ENCODE measurements around the gene TSC1. TPM values are rescaled to one million over a fixed set of nuclear protein-coding genes. Genes with fewer than 3 reads are reported as not detected.
A peak's percentile ranks its signal among the peaks of the same experiment; 100 is the strongest.

Gene TSC1
- total and polyA plus RNA-seq, 2 donors = 15.1 to 18.7 TPM

- H3K4me3 ChIP-seq (ENCODE audit: low read length in 2 of 2) = no peak overlapping the region
- no peak overlapping the region for H3K27ac ChIP-seq (ENCODE audit: low read depth in 1 of 2, low read length in 1 of 2)
- no peak for DNase-seq (ENCODE audit: low read depth in 6 of 9, low spot score in 9 of 9)
- H3K27me3 ChIP-seq (ENCODE audit: control insufficient read depth in 2 of 2, insufficient read depth in 1 of 2, low read length in 1 of 2) = no peaks in the 10 kb centered on the region
- peaks cover 4 to 13% of the 10 kb centered on the region in 2 donors for H3K4me1 ChIP-seq (ENCODE audit: control insufficient read depth in 2 of 2, insufficient read depth in 2 of 2, low read length in 2 of 2)
- WGBS = 98% methylated on average over 9 of the region's 9 CpGs
- H3K9me3 ChIP-seq (ENCODE audit: control insufficient read depth in 2 of 2, insufficient read depth in 1 of 2, low read length in 1 of 2) = no peaks in the 10 kb centered on the region
- peaks cover 0 to 3% of the 10 kb centered on the region in 2 donors for H3K36me3 ChIP-seq (ENCODE audit: control insufficient read depth in 2 of 2, insufficient read depth in 2 of 2, low read length in 1 of 2)
These were observed 75.2 kb downstream of the TSC1 start for GRCh38 chr9:132869266-132869665.

- Histone ChIP-seq H3K9me3 (ENCODE audit: control insufficient read depth in 2 of 2, insufficient read depth in 1 of 2, low read length in 1 of 2) (no peaks in the 10 kb centered on the region), H3K27ac (ENCODE audit: low read depth in 1 of 2, low read length in 1 of 2) (no peak overlapping the region), H3K4me3 (ENCODE audit: low read length in 2 of 2) (no peak overlapping the region), H3K36me3 (ENCODE audit: control insufficient read depth in 2 of 2, insufficient read depth in 2 of 2, low read length in 1 of 2) (peaks cover 0 to 3% of the 10 kb centered on the region in 2 donors), H3K27me3 (ENCODE audit: control insufficient read depth in 2 of 2, insufficient read depth in 1 of 2, low read length in 1 of 2) (no peaks in the 10 kb centered on the region), H3K4me1 (ENCODE audit: control insufficient read depth in 2 of 2, insufficient read depth in 2 of 2, low read length in 2 of 2) (peaks cover 17 to 30% of the 10 kb centered on the region in 2 donors)
- no peak for DNase-seq (ENCODE audit: low read depth in 6 of 9, low spot score in 9 of 9)
- 97% methylated on average over 8 of the region's 8 CpGs for WGBS
These were observed 77.5 kb downstream of the TSC1 start for GRCh38 chr9:132866898-132867297.

- no peak for DNase-seq (ENCODE audit: low read depth in 6 of 9, low spot score in 9 of 9)
- WGBS = 91% methylated on average over 8 of the region's 8 CpGs
- H3K27me3 ChIP-seq (ENCODE audit: control insufficient read depth in 2 of 2, insufficient read depth in 1 of 2, low read length in 1 of 2) = no peaks in the 10 kb centered on the region
- no peaks in the 10 kb centered on the region for H3K9me3 ChIP-seq (ENCODE audit: control insufficient read depth in 2 of 2, insufficient read depth in 1 of 2, low read length in 1 of 2)
- no peak overlapping the region for H3K4me3 ChIP-seq (ENCODE audit: low read length in 2 of 2)
- no peak overlapping the region for H3K27ac ChIP-seq (ENCODE audit: low read depth in 1 of 2, low read length in 1 of 2)
- H3K36me3 ChIP-seq (ENCODE audit: control insufficient read depth in 2 of 2, insufficient read depth in 2 of 2, low read length in 1 of 2) = peaks cover 0 to 3% of the 10 kb centered on the region in 2 donors
- H3K4me1 ChIP-seq (ENCODE audit: control insufficient read depth in 2 of 2, insufficient read depth in 2 of 2, low read length in 2 of 2) = peaks cover 39 to 52% of the 10 kb centered on the region in 2 donors
These were observed 79.7 kb downstream of the TSC1 start for GRCh38 chr9:132864691-132865090.

DNA sequence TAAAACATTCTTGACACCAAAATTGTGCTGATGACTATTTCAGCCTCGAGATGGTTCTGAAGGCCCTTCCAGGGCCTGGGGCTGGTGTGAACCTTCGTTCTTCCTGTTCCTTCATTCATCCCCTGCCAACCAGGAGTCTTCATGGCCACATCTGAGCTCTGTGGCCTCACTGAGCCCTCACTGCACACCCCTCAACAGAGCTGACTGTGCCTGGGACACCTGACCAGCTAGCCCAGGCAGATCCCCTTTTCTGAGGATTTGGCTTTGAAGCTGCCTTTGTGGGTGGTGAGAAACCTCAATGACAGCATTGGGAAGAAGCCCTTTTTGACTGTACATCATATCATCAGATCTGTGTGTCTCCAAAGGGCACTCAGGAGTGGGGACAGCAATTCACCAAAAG, 80.1 kb downstream of the TSC1 start:
- no peak for DNase-seq (ENCODE audit: low read depth in 6 of 9, low spot score in 9 of 9)
- Histone ChIP-seq H3K36me3 (ENCODE audit: control insufficient read depth in 2 of 2, insufficient read depth in 2 of 2, low read length in 1 of 2) (peaks cover 0 to 1% of the 10 kb centered on the region in 2 donors), H3K4me3 (ENCODE audit: low read length in 2 of 2) (no peak overlapping the region), H3K27ac (ENCODE audit: low read depth in 1 of 2, low read length in 1 of 2) (no peak overlapping the region), H3K27me3 (ENCODE audit: control insufficient read depth in 2 of 2, insufficient read depth in 1 of 2, low read length in 1 of 2) (no peaks in the 10 kb centered on the region), H3K4me1 (ENCODE audit: control insufficient read depth in 2 of 2, insufficient read depth in 2 of 2, low read length in 2 of 2) (peaks cover 43 to 56% of the 10 kb centered on the region in 2 donors), H3K9me3 (ENCODE audit: control insufficient read depth in 2 of 2, insufficient read depth in 1 of 2, low read length in 1 of 2) (no peaks in the 10 kb centered on the region)
- 86% methylated on average over 2 of the region's 2 CpGs for WGBS

GRCh38 chr9:132863096-132863495, 81.3 kb downstream of the TSC1 start:
- no peak overlapping the region for H3K4me3 ChIP-seq (ENCODE audit: low read length in 2 of 2)
- peak overlapping the region in 1 of 2 donors; percentile 33 for H3K27ac ChIP-seq (ENCODE audit: low read depth in 1 of 2, low read length in 1 of 2)
- no peaks in the 10 kb centered on the region for H3K9me3 ChIP-seq (ENCODE audit: control insufficient read depth in 2 of 2, insufficient read depth in 1 of 2, low read length in 1 of 2)
- no peaks in the 10 kb centered on the region for H3K27me3 ChIP-seq (ENCODE audit: control insufficient read depth in 2 of 2, insufficient read depth in 1 of 2, low read length in 1 of 2)
- no peak for DNase-seq (ENCODE audit: low read depth in 6 of 9, low spot score in 9 of 9)
- no peaks in the 10 kb centered on the region for H3K36me3 ChIP-seq (ENCODE audit: control insufficient read depth in 2 of 2, insufficient read depth in 2 of 2, low read length in 1 of 2)
- WGBS = 95% methylated on average over 12 of the region's 12 CpGs
- H3K4me1 ChIP-seq (ENCODE audit: control insufficient read depth in 2 of 2, insufficient read depth in 2 of 2, low read length in 2 of 2) = peaks cover 55 to 68% of the 10 kb centered on the region in 2 donors

- DNase-seq (ENCODE audit: low read depth in 6 of 9, low spot score in 9 of 9) = peak in 2 of 9 donors; percentile 49 to 72
- WGBS = 21% methylated on average over 6 of the region's 6 CpGs
- Histone ChIP-seq H3K27me3 (ENCODE audit: control insufficient read depth in 2 of 2, insufficient read depth in 1 of 2, low read length in 1 of 2) (no peaks in the 10 kb centered on the region), H3K27ac (ENCODE audit: low read depth in 1 of 2, low read length in 1 of 2) (peak overlapping the region in 1 of 2 donors; percentile 32), H3K4me3 (ENCODE audit: low read length in 2 of 2) (no peak overlapping the region), H3K4me1 (ENCODE audit: control insufficient read depth in 2 of 2, insufficient read depth in 2 of 2, low read length in 2 of 2) (peaks cover 61 to 74% of the 10 kb centered on the region in 2 donors), H3K9me3 (ENCODE audit: control insufficient read depth in 2 of 2, insufficient read depth in 1 of 2, low read length in 1 of 2) (no peaks in the 10 kb centered on the region), H3K36me3 (ENCODE audit: control insufficient read depth in 2 of 2, insufficient read depth in 2 of 2, low read length in 1 of 2) (no peaks in the 10 kb centered on the region)
These were observed 81.9 kb downstream of the TSC1 start for GRCh38 chr9:132862533-132862932.

- Histone ChIP-seq H3K27me3 (ENCODE audit: control insufficient read depth in 2 of 2, insufficient read depth in 1 of 2, low read length in 1 of 2) (no peaks in the 10 kb centered on the region), H3K9me3 (ENCODE audit: control insufficient read depth in 2 of 2, insufficient read depth in 1 of 2, low read length in 1 of 2) (no peaks in the 10 kb centered on the region), H3K4me3 (ENCODE audit: low read length in 2 of 2) (no peak overlapping the region), H3K27ac (ENCODE audit: low read depth in 1 of 2, low read length in 1 of 2) (no peak overlapping the region), H3K4me1 (ENCODE audit: control insufficient read depth in 2 of 2, insufficient read depth in 2 of 2, low read length in 2 of 2) (peaks cover 67 to 82% of the 10 kb centered on the region in 2 donors), H3K36me3 (ENCODE audit: control insufficient read depth in 2 of 2, insufficient read depth in 2 of 2, low read length in 1 of 2) (no peaks in the 10 kb centered on the region)
- WGBS = 90% methylated on average over 3 of the region's 3 CpGs
- no peak for DNase-seq (ENCODE audit: low read depth in 6 of 9, low spot score in 9 of 9)
These were observed 82.8 kb downstream of the TSC1 start for GRCh38 chr9:132861666-132862065.

DNA sequence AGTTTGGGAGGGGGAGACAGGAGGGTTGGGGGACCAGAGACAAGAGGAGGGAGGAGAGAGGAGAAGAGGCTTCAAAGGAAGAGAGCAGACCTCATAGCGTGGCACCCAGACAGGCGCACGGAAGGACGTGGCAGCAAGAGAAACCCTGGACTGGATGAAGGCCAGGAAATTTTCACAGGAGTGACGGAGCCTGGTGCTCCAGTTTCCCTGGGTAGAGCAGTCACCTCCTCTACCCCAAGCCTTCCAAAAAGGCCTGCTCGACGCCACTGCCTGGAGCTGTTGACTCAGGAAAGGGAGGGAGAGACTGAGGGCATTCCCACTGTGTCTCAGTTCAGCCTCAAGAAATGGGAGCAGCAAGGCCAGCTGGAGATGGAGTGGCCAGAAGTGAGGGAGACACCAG, 85.7 kb downstream of the TSC1 start:
- no peaks in the 10 kb centered on the region for H3K36me3 ChIP-seq (ENCODE audit: control insufficient read depth in 2 of 2, insufficient read depth in 2 of 2, low read length in 1 of 2)
- DNase-seq (ENCODE audit: low read depth in 6 of 9, low spot score in 9 of 9) = no peak

DNA sequence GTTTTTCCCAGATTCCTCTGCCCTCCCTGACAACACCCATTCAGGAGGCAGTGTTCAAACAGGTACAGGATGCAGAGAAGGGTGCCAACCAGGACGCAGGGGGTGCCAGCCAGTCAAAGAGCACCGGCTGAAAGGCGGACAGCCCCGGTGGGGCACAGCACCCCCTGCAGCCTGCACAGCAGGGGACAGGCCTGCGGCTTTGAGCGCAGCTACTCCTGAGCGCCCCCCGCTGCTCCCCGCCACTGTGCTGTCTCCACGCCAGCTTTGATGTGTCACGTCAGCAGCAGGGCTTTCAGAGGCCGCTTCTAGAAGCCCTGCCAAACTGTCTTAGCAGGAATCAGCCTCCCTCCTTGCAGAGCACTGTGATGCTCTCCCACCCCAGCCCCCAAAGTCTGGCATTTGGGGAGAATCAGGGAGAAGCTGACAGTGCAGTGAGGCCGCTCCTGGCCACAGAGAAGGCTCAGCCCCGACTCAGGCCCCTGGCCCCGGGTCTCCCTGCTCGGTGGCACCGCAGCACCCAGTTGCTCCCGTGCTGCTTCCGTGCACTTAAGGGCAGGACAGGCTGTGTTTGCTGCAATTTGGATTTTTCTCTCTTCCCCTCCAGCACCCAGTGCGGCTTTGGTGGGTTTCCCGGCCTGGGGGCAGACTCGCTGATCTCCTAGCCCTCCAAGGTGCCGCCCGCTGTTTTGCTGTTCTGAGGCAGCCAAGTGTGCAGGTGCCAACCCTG, 86.6 kb downstream of the TSC1 start:
- no peak overlapping the region for H3K4me3 ChIP-seq (ENCODE audit: low read length in 2 of 2)
- DNase-seq (ENCODE audit: low read depth in 6 of 9, low spot score in 9 of 9) = peak in 2 of 9 donors; percentile 54 to 72
- no peaks in the 10 kb centered on the region for H3K36me3 ChIP-seq (ENCODE audit: control insufficient read depth in 2 of 2, insufficient read depth in 2 of 2, low read length in 1 of 2)
- 77% methylated on average over 24 of the region's 24 CpGs for WGBS
- H3K27ac ChIP-seq (ENCODE audit: low read depth in 1 of 2, low read length in 1 of 2) = peak overlapping the region; percentile 58 to 61
- H3K27me3 ChIP-seq (ENCODE audit: control insufficient read depth in 2 of 2, insufficient read depth in 1 of 2, low read length in 1 of 2) = no peaks in the 10 kb centered on the region
- peaks cover 71 to 91% of the 10 kb centered on the region in 2 donors for H3K4me1 ChIP-seq (ENCODE audit: control insufficient read depth in 2 of 2, insufficient read depth in 2 of 2, low read length in 2 of 2)
- H3K9me3 ChIP-seq (ENCODE audit: control insufficient read depth in 2 of 2, insufficient read depth in 1 of 2, low read length in 1 of 2) = no peaks in the 10 kb centered on the region

More for the DNA sequence above, 85.7 kb downstream of the TSC1 start:
- 92% methylated on average over 7 of the region's 7 CpGs for WGBS
- no peaks in the 10 kb centered on the region for H3K27me3 ChIP-seq (ENCODE audit: control insufficient read depth in 2 of 2, insufficient read depth in 1 of 2, low read length in 1 of 2)
- no peaks in the 10 kb centered on the region for H3K9me3 ChIP-seq (ENCODE audit: control insufficient read depth in 2 of 2, insufficient read depth in 1 of 2, low read length in 1 of 2)
- no peak overlapping the region for H3K4me3 ChIP-seq (ENCODE audit: low read length in 2 of 2)
- H3K27ac ChIP-seq (ENCODE audit: low read depth in 1 of 2, low read length in 1 of 2) = peak overlapping the region in 1 of 2 donors; percentile 50
- H3K4me1 ChIP-seq (ENCODE audit: control insufficient read depth in 2 of 2, insufficient read depth in 2 of 2, low read length in 2 of 2) = peaks cover 71 to 93% of the 10 kb centered on the region in 2 donors
